Measurements from ENCODE around the gene STK16. TPM values are rescaled to one million over a fixed set of nuclear protein-coding genes. Genes with fewer than 3 reads are reported as not detected.

STK16 gene
- total RNA-seq, 1 donor, result 31.8 TPM

DNA sequence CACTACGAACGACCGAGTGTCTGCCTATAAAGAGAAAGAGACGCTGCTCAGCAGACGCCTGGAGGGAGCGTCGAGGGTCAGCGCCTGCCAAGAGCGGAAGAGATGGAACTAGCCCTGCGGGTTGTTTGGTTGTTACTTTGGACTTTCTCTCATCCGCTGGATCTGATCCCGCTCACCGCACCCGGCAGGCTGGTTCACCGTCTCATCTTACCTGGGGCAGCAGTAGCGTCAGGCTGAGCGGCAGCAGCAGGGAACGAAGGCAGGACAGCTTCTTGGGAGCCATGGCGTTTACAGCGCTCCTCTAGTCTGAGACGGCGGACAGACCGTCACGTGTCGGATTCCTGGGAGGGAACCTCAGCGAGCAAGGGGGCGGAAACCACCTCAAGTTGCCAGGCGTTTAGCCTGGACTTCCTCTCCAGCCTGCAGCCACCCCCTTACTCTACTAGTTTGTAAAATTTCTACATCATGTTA is 2.0 kb upstream of the STK16 start:
- no peaks in the 10 kb centered on the region for H3K27me3 ChIP-seq (ENCODE audit: insufficient read depth, low read length)
- H3K4me1 ChIP-seq (ENCODE audit: insufficient read depth, low read length), result peaks cover 16% of the 10 kb centered on the region
- peaks cover 34% of the 10 kb centered on the region for H3K79me2 ChIP-seq (ENCODE audit: insufficient read depth, low read length)
- H3K27ac ChIP-seq (ENCODE audit: low read depth, low read length), result no peak overlapping the region
- peaks cover 22% of the 10 kb centered on the region for H3K36me3 ChIP-seq (ENCODE audit: insufficient read depth, low read length)
- no peaks in the 10 kb centered on the region for H3K9me3 ChIP-seq (ENCODE audit: low read depth, low read length)
- peak overlapping the region; percentile 47 for H3K4me2 ChIP-seq (ENCODE audit: insufficient read depth, low read length)
- peak overlapping the region; percentile 51 for H3K4me3 ChIP-seq (ENCODE audit: insufficient read depth, low read length)
- H4K20me1 ChIP-seq (ENCODE audit: insufficient read depth, low read length), result no peaks in the 10 kb centered on the region
- peak; percentile 32 for DNase-seq (ENCODE audit: insufficient read length, low spot score, missing footprints)
- TF ChIP-seq, protein P1, sequence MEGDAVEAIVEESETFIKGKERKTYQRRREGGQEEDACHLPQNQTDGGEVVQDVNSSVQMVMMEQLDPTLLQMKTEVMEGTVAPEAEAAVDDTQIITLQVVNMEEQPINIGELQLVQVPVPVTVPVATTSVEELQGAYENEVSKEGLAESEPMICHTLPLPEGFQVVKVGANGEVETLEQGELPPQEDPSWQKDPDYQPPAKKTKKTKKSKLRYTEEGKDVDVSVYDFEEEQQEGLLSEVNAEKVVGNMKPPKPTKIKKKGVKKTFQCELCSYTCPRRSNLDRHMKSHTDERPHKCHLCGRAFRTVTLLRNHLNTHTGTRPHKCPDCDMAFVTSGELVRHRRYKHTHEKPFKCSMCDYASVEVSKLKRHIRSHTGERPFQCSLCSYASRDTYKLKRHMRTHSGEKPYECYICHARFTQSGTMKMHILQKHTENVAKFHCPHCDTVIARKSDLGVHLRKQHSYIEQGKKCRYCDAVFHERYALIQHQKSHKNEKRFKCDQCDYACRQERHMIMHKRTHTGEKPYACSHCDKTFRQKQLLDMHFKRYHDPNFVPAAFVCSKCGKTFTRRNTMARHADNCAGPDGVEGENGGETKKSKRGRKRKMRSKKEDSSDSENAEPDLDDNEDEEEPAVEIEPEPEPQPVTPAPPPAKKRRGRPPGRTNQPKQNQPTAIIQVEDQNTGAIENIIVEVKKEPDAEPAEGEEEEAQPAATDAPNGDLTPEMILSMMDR (IDR thresholded peaks at IDR 0.05; ENCODE audit: extremely low read depth, low read depth, low read length), result no peak
- H2AFZ ChIP-seq (ENCODE audit: low read length), result peak overlapping the region; percentile 36

DNA sequence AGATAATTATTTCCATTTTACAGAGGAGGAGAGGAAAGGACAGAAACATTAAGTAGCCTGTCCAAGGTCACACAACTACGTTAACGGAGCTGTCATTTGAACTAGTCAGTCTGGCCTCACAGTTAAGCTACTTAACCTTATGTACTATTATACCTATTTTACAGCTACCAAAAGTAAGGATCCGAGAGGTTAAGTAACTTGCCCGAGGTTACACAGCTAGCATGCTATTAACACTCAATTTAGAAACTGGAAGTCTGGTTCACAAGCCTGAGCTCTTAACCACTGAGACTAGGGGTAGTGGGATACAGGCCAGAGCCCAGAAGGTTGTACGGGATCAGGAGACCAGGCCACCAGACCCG is 511 bp upstream of the STK16 start:
- Histone ChIP-seq H4K20me1 (ENCODE audit: insufficient read depth, low read length) (no peaks in the 10 kb centered on the region), H2AFZ (ENCODE audit: low read length) (peak overlapping the region; percentile 96), H3K79me2 (ENCODE audit: insufficient read depth, low read length) (peaks cover 34% of the 10 kb centered on the region), H3K4me2 (ENCODE audit: insufficient read depth, low read length) (peak overlapping the region; percentile 92), H3K4me1 (ENCODE audit: insufficient read depth, low read length) (peaks cover 29% of the 10 kb centered on the region), H3K27me3 (ENCODE audit: insufficient read depth, low read length) (no peaks in the 10 kb centered on the region), H3K4me3 (ENCODE audit: insufficient read depth, low read length) (peak overlapping the region; percentile 88), H3K9me3 (ENCODE audit: low read depth, low read length) (no peaks in the 10 kb centered on the region), H3K36me3 (ENCODE audit: insufficient read depth, low read length) (peaks cover 16% of the 10 kb centered on the region), H3K27ac (ENCODE audit: low read depth, low read length) (peak overlapping the region; percentile 95)
- TF ChIP-seq, protein P1 (IDR thresholded peaks at IDR 0.05; ENCODE audit: extremely low read depth, low read depth, low read length), result no peak
- no peak for DNase-seq (ENCODE audit: insufficient read length, low spot score, missing footprints)

DNA sequence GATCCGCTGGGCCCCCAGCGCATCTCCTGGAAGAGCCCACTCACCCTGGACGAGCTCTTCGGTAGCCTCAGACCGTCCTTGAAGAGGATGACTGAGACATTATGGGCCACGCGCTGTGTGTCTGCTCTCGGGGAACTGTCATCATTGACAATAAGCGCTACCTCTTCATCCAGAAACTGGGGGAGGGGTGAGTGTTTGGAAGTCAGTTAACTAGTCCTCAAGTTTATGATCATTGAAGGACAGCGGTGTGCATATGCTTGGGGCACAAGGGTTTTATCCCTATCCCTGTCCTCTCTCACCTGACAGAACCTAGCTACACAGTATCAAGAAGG is 586 bp downstream of the STK16 start:
- peak; percentile 73 for DNase-seq (ENCODE audit: insufficient read length, low spot score, missing footprints)
- H4K20me1 ChIP-seq (ENCODE audit: insufficient read depth, low read length), result no peaks in the 10 kb centered on the region
- peak overlapping the region; percentile 88 for H3K4me3 ChIP-seq (ENCODE audit: insufficient read depth, low read length)
- no peaks in the 10 kb centered on the region for H3K9me3 ChIP-seq (ENCODE audit: low read depth, low read length)
- peaks cover 34% of the 10 kb centered on the region for H3K79me2 ChIP-seq (ENCODE audit: insufficient read depth, low read length)
- H2AFZ ChIP-seq (ENCODE audit: low read length), result peak overlapping the region; percentile 96
- H3K4me2 ChIP-seq (ENCODE audit: insufficient read depth, low read length), result peak overlapping the region; percentile 92
- peaks cover 23% of the 10 kb centered on the region for H3K36me3 ChIP-seq (ENCODE audit: insufficient read depth, low read length)
- H3K27ac ChIP-seq (ENCODE audit: low read depth, low read length), result peak overlapping the region; percentile 95
- H3K4me1 ChIP-seq (ENCODE audit: insufficient read depth, low read length), result peaks cover 37% of the 10 kb centered on the region
- TF ChIP-seq, protein P1 (IDR thresholded peaks at IDR 0.05; ENCODE audit: extremely low read depth, low read depth, low read length), result no peak
- H3K27me3 ChIP-seq (ENCODE audit: insufficient read depth, low read length), result no peaks in the 10 kb centered on the region

DNA sequence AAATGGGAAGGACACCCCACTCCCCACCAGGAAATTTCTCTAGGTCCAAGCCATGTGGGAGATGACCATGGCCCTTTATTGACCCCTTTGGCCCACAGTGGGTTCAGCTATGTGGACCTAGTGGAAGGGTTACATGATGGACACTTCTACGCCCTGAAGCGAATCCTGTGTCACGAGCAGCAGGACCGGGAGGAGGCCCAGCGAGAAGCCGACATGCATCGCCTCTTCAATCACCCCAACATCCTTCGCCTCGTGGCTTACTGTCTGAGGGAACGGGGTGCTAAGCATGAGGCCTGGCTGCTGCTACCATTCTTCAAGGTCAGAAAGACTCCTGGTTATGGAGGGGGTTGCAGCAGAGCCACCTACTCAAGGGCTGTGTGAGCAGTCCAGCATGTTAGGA is 1.3 kb downstream of the STK16 start:
- Histone ChIP-seq H3K27me3 (ENCODE audit: insufficient read depth, low read length) (no peaks in the 10 kb centered on the region), H3K4me1 (ENCODE audit: insufficient read depth, low read length) (peaks cover 44% of the 10 kb centered on the region), H3K4me2 (ENCODE audit: insufficient read depth, low read length) (peak overlapping the region; percentile 92), H3K27ac (ENCODE audit: low read depth, low read length) (peak overlapping the region; percentile 95), H3K9me3 (ENCODE audit: low read depth, low read length) (no peaks in the 10 kb centered on the region), H3K4me3 (ENCODE audit: insufficient read depth, low read length) (peak overlapping the region; percentile 88), H2AFZ (ENCODE audit: low read length) (no peak overlapping the region), H3K36me3 (ENCODE audit: insufficient read depth, low read length) (peaks cover 23% of the 10 kb centered on the region), H3K79me2 (ENCODE audit: insufficient read depth, low read length) (peaks cover 34% of the 10 kb centered on the region), H4K20me1 (ENCODE audit: insufficient read depth, low read length) (no peaks in the 10 kb centered on the region)
- DNase-seq (ENCODE audit: insufficient read length, low spot score, missing footprints), result peak; percentile 32
- TF ChIP-seq, protein P1 (IDR thresholded peaks at IDR 0.05; ENCODE audit: extremely low read depth, low read depth, low read length), result no peak

All from osteoblast (primary cell).